ENCODE results near the gene CRELD2. TPM values are rescaled to one million over a fixed set of nuclear protein-coding genes. Genes with fewer than 3 reads are reported as not detected.

CRELD2 gene
- total and polyA plus RNA-seq, 2 experiments from 2014 or later = 35.7 to 47.7 TPM

- Histone ChIP-seq H3K79me2 (replicated peaks; ENCODE audit: insufficient read depth) (no peaks in the 10 kb centered on the region), H3K9me2 (ENCODE audit: insufficient read depth) (no peaks in the 10 kb centered on the region), H4K20me1 (replicated peaks; ENCODE audit: insufficient read depth) (no peaks in the 10 kb centered on the region), H3K36me3 (ENCODE audit: insufficient read depth) (no peaks in the 10 kb centered on the region), H2AFZ (no peak overlapping the region), H3K27me3 (ENCODE audit: insufficient read depth) (peaks cover 32% of the 10 kb centered on the region), H3K27ac (ENCODE audit: low read depth) (no peak overlapping the region), H3K4me2 (no peak overlapping the region; the same call in 1 of the 2 replicates), H3K4me1 (ENCODE audit: insufficient read depth) (no peaks in the 10 kb centered on the region), H3F3A (replicated peaks; ENCODE audit: low read depth) (peaks cover 10% of the 10 kb centered on the region; the same call in 1 of the 2 replicates), H3K4me3 (peak overlapping the region; percentile 55; the same call in 1 of the 2 replicates)
- TF ChIP-seq EZH2phosphoT487 (IDR thresholded peaks at IDR 0.05; ENCODE audit: unreplicated experiment) (no peak), NANOG (IDR thresholded peaks at IDR 0.05; ENCODE audit: borderline replicate concordance) (no peak), STAT1 (IDR thresholded peaks at IDR 0.05; ENCODE audit: unreplicated experiment) (no peak), POLR2AphosphoS5 (IDR thresholded peaks at IDR 0.05; ENCODE audit: low read depth) (no peak), ZNF114 (CRISPR knock-in tag; IDR thresholded peaks at IDR 0.05) (no peak), EZH2 (IDR thresholded peaks at IDR 0.05; ENCODE audit: low read depth, unreplicated experiment) (no peak), CTCF (conservative IDR thresholded peaks at IDR 0.05; ENCODE audit: low read depth in 2 of 2) (no peak), CREB1 (CRISPR knock-in tag; IDR thresholded peaks at IDR 0.05; ENCODE audit: low read depth) (no peak), ETS1 (IDR thresholded peaks at IDR 0.05) (no peak), JUNB (IDR thresholded peaks at IDR 0.05; ENCODE audit: unreplicated experiment) (no peak), ZNF331 (CRISPR knock-in tag; IDR thresholded peaks at IDR 0.05; ENCODE audit: low read depth) (no peak)
- TF ChIP-seq, protein P1, sequence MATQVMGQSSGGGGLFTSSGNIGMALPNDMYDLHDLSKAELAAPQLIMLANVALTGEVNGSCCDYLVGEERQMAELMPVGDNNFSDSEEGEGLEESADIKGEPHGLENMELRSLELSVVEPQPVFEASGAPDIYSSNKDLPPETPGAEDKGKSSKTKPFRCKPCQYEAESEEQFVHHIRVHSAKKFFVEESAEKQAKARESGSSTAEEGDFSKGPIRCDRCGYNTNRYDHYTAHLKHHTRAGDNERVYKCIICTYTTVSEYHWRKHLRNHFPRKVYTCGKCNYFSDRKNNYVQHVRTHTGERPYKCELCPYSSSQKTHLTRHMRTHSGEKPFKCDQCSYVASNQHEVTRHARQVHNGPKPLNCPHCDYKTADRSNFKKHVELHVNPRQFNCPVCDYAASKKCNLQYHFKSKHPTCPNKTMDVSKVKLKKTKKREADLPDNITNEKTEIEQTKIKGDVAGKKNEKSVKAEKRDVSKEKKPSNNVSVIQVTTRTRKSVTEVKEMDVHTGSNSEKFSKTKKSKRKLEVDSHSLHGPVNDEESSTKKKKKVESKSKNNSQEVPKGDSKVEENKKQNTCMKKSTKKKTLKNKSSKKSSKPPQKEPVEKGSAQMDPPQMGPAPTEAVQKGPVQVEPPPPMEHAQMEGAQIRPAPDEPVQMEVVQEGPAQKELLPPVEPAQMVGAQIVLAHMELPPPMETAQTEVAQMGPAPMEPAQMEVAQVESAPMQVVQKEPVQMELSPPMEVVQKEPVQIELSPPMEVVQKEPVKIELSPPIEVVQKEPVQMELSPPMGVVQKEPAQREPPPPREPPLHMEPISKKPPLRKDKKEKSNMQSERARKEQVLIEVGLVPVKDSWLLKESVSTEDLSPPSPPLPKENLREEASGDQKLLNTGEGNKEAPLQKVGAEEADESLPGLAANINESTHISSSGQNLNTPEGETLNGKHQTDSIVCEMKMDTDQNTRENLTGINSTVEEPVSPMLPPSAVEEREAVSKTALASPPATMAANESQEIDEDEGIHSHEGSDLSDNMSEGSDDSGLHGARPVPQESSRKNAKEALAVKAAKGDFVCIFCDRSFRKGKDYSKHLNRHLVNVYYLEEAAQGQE (IDR thresholded peaks at IDR 0.05; ENCODE audit: unreplicated experiment) = no peak
- TF ChIP-seq, protein P2, sequence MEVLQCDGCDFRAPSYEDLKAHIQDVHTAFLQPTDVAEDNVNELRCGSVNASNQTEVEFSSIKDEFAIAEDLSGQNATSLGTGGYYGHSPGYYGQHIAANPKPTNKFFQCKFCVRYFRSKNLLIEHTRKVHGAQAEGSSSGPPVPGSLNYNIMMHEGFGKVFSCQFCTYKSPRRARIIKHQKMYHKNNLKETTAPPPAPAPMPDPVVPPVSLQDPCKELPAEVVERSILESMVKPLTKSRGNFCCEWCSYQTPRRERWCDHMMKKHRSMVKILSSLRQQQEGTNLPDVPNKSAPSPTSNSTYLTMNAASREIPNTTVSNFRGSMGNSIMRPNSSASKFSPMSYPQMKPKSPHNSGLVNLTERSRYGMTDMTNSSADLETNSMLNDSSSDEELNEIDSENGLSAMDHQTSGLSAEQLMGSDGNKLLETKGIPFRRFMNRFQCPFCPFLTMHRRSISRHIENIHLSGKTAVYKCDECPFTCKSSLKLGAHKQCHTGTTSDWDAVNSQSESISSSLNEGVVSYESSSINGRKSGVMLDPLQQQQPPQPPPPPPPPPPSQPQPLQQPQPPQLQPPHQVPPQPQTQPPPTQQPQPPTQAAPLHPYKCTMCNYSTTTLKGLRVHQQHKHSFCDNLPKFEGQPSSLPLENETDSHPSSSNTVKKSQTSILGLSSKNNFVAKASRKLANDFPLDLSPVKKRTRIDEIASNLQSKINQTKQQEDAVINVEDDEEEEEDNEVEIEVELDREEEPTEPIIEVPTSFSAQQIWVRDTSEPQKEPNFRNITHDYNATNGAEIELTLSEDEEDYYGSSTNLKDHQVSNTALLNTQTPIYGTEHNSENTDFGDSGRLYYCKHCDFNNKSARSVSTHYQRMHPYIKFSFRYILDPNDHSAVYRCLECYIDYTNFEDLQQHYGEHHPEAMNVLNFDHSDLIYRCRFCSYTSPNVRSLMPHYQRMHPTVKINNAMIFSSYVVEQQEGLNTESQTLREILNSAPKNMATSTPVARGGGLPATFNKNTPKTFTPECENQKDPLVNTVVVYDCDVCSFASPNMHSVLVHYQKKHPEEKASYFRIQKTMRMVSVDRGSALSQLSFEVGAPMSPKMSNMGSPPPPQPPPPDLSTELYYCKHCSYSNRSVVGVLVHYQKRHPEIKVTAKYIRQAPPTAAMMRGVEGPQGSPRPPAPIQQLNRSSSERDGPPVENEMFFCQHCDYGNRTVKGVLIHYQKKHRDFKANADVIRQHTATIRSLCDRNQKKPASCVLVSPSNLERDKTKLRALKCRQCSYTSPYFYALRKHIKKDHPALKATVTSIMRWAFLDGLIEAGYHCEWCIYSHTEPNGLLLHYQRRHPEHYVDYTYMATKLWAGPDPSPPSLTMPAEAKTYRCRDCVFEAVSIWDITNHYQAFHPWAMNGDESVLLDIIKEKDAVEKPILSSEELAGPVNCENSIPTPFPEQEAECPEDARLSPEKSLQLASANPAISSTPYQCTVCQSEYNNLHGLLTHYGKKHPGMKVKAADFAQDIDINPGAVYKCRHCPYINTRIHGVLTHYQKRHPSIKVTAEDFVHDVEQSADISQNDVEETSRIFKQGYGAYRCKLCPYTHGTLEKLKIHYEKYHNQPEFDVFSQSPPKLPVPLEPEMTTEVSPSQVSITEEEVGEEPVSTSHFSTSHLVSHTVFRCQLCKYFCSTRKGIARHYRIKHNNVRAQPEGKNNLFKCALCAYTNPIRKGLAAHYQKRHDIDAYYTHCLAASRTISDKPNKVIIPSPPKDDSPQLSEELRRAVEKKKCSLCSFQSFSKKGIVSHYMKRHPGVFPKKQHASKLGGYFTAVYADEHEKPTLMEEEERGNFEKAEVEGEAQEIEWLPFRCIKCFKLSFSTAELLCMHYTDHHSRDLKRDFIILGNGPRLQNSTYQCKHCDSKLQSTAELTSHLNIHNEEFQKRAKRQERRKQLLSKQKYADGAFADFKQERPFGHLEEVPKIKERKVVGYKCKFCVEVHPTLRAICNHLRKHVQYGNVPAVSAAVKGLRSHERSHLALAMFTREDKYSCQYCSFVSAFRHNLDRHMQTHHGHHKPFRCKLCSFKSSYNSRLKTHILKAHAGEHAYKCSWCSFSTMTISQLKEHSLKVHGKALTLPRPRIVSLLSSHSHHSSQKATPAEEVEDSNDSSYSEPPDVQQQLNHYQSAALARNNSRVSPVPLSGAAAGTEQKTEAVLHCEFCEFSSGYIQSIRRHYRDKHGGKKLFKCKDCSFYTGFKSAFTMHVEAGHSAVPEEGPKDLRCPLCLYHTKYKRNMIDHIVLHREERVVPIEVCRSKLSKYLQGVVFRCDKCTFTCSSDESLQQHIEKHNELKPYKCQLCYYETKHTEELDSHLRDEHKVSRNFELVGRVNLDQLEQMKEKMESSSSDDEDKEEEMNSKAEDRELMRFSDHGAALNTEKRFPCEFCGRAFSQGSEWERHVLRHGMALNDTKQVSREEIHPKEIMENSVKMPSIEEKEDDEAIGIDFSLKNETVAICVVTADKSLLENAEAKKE (CRISPR knock-in tag; IDR thresholded peaks at IDR 0.05) = no peak
- Mint-ChIP-seq H3K36me3 (ENCODE audit: low read depth) (no peaks in the 10 kb centered on the region), H3K4me3 (peak overlapping the region; percentile 64; the same call in 1 of the 3 replicates), H3K27me3 (ENCODE audit: insufficient read depth, low read depth, poor library complexity) (peaks cover 12% of the 10 kb centered on the region), H3K27ac (no peak overlapping the region; the same call in 1 of the 2 replicates), H3K4me1 (peaks cover 5% of the 10 kb centered on the region), H3K9me3 (no peaks in the 10 kb centered on the region; the same call in 2 of the 3 replicates)
- ATAC-seq = no peak
- no peak for DNase-seq (ENCODE audit: low spot score)
Observed at GRCh38 chr22:49969751-49970527, 51.5 kb downstream of the CRELD2 start.

Data from GM23338 (cell line).